H9 (cell line): Measurements from ENCODE around the gene RNF181. TPM values are rescaled to one million over a fixed set of nuclear protein-coding genes. Genes with fewer than 3 reads are reported as not detected.

Experiments used
- DNase-seq: peaks from one replicate; pipeline ENCODE4 v3.0.0-alpha.2; 2017
- H2AFZ ChIP-seq: one replicate; pipeline ENCODE4 v1.6.1; 2013; ENCODE audit warnings: mild to moderate bottlenecking, low read length, control low read depth, moderate library complexity
- H2AK5ac ChIP-seq: 2 replicates; pipeline ENCODE4 v1.6.1; 2013; ENCODE audit warnings: low read length, control low read depth, mixed read lengths; ENCODE audit not compliant: insufficient read length
- H2BK120ac ChIP-seq: one replicate; pipeline ENCODE4 v1.6.1; 2013; ENCODE audit warnings: low read depth, mild to moderate bottlenecking, low read length, control low read depth, inconsistent platforms; ENCODE audit not compliant: poor library complexity, severe bottlenecking
- H2BK12ac ChIP-seq: 2 replicates; pipeline ENCODE4 v1.6.1; 2013; ENCODE audit warnings: low read length, control low read depth, mixed read lengths, low read depth; ENCODE audit not compliant: insufficient read length
- H2BK15ac ChIP-seq: 2 replicates; pipeline ENCODE4 v1.6.1; 2013; ENCODE audit warnings: low read depth, low read length, control low read depth
- H2BK20ac ChIP-seq: one replicate; pipeline ENCODE4 v1.6.1; 2013; ENCODE audit warnings: low read depth, mild to moderate bottlenecking, low read length, control low read depth, inconsistent platforms; ENCODE audit not compliant: poor library complexity, severe bottlenecking
- H2BK5ac ChIP-seq: 2 replicates; pipeline ENCODE4 v1.6.1; 2013; ENCODE audit warnings: low read length, control low read depth, mixed read lengths; ENCODE audit not compliant: insufficient read length
- H3K14ac ChIP-seq: 2 replicates; pipeline ENCODE4 v1.6.1; 2013; ENCODE audit warnings: low read length, control low read depth; ENCODE audit not compliant: insufficient read depth
- H3K18ac ChIP-seq: 2 replicates; pipeline ENCODE4 v1.6.1; 2013; ENCODE audit warnings: low read depth, mild to moderate bottlenecking, mixed read lengths, low read length, control low read depth; ENCODE audit not compliant: insufficient read length
- H3K23ac ChIP-seq: 2 replicates; pipeline ENCODE4 v1.6.1; 2013; ENCODE audit warnings: low read length, control low read depth, mixed read lengths, low read depth; ENCODE audit not compliant: insufficient read length
- H3K23me2 ChIP-seq: 2 replicates; pipeline ENCODE4 v1.6.1; 2013; ENCODE audit warnings: low read depth, mild to moderate bottlenecking, mixed read lengths, low read length, control low read depth; ENCODE audit not compliant: insufficient read length, poor library complexity, severe bottlenecking
- H3K27ac ChIP-seq: 2 replicates; pipeline ENCODE4 v1.5.1; 2013; ENCODE audit warnings: low read length, control low read depth, mixed read lengths, low read depth; ENCODE audit not compliant: insufficient read length
- H3K27me3 ChIP-seq: 2 replicates; pipeline ENCODE4 v1.6.1; 2013; ENCODE audit warnings: low read length, control low read depth, inconsistent platforms; ENCODE audit not compliant: insufficient read depth
- H3K4ac ChIP-seq: 2 replicates; pipeline ENCODE4 v1.6.1; 2013; ENCODE audit warnings: low read depth, mild to moderate bottlenecking, control low read depth, inconsistent platforms, low read length, moderate library complexity
- H3K4me1 ChIP-seq: 2 replicates; pipeline ENCODE4 v1.6.1; 2013; ENCODE audit warnings: low read length, control low read depth, inconsistent platforms; ENCODE audit not compliant: insufficient read depth
- H3K4me2 ChIP-seq: 2 replicates; pipeline ENCODE4 v1.6.1; 2013; ENCODE audit warnings: low read length, control low read depth, mixed read lengths; ENCODE audit not compliant: insufficient read length, insufficient read depth
- H3K56ac ChIP-seq: 2 replicates; pipeline ENCODE4 v1.6.1; 2013; ENCODE audit warnings: low read depth, mild to moderate bottlenecking, mixed read lengths, low read length, control low read depth; ENCODE audit not compliant: insufficient read length
- H3K79me1 ChIP-seq: 2 replicates; pipeline ENCODE4 v1.6.1; 2013; ENCODE audit warnings: low read depth, mild to moderate bottlenecking, moderate library complexity, low read length, control low read depth, inconsistent platforms; ENCODE audit not compliant: insufficient read depth, poor library complexity, severe bottlenecking
- H3K79me2 ChIP-seq: 2 replicates; pipeline ENCODE4 v1.6.1; 2013; ENCODE audit warnings: low read length, control low read depth, inconsistent platforms; ENCODE audit not compliant: insufficient read depth
- H3K9ac ChIP-seq: 2 replicates; pipeline ENCODE4 v1.6.1; 2013; ENCODE audit warnings: low read length, control low read depth, mixed read lengths; ENCODE audit not compliant: insufficient read length; ENCODE audit errors: extremely low read depth
- H3K9me3 ChIP-seq: one replicate; pipeline ENCODE4 v1.6.1; 2013; ENCODE audit warnings: low read depth, low read length, inconsistent platforms; ENCODE audit not compliant: control insufficient read depth
- H3T11ph ChIP-seq: one replicate; pipeline ENCODE4 v1.6.1; 2013; ENCODE audit warnings: mild to moderate bottlenecking, low read length, control low read depth, inconsistent platforms
- H4K20me1 ChIP-seq: one replicate; pipeline ENCODE4 v1.6.1; 2013; ENCODE audit not compliant: control insufficient read depth, insufficient read length, insufficient read depth
- H4K5ac ChIP-seq: 2 replicates; pipeline ENCODE4 v1.6.1; 2013; ENCODE audit warnings: low read depth, mild to moderate bottlenecking, mixed read lengths, low read length, control low read depth; ENCODE audit not compliant: insufficient read length
- H4K8ac ChIP-seq: replicated peaks from 2 replicates; pipeline ENCODE4 v1.6.1; 2013; ENCODE audit warnings: low read length, control low read depth, mixed read lengths, low read depth; ENCODE audit not compliant: insufficient read length
- H4K91ac ChIP-seq: 2 replicates; pipeline ENCODE4 v1.6.1; 2013; ENCODE audit warnings: low read depth, mild to moderate bottlenecking, moderate library complexity, mixed read lengths, low read length, control low read depth; ENCODE audit not compliant: insufficient read length
- H3K27ac Mint-ChIP-seq, 3 experiments: 2 replicates in 2 of 3; 3 replicates in 1 of 3; pipeline ENCODE4 v1.8.0; 2020 to 2021; ENCODE audit warnings: mixed read lengths in 3 of 3, mild to moderate bottlenecking in 1 of 3, moderate library complexity in 1 of 3
- H3K27me3 Mint-ChIP-seq: 2 replicates; pipeline ENCODE4 v1.8.0; 2021; ENCODE audit warnings: low read depth, mild to moderate bottlenecking, moderate library complexity, mixed read lengths
- H3K36me3 Mint-ChIP-seq, 3 experiments: 2 replicates in 2 of 3; 3 replicates in 1 of 3; pipeline ENCODE4 v1.8.0; 2020 to 2021; ENCODE audit warnings: low read depth in 3 of 3, mixed read lengths in 3 of 3; ENCODE audit not compliant: insufficient read depth in 1 of 3
- H3K4me1 Mint-ChIP-seq, 2 experiments: 2 replicates each; pipeline ENCODE4 v1.8.0; 2020; ENCODE audit warnings: mixed read lengths in 2 of 2
- H3K4me3 Mint-ChIP-seq, 2 experiments: 2 replicates in 1 of 2; 3 replicates in 1 of 2; pipeline ENCODE4 v1.8.0; 2020 to 2021; ENCODE audit warnings: mild to moderate bottlenecking in 2 of 2, mixed read lengths in 2 of 2, moderate library complexity in 1 of 2
- H3K9me3 Mint-ChIP-seq, 2 experiments: 2 replicates in 1 of 2; 3 replicates in 1 of 2; pipeline ENCODE4 v1.8.0; 2020; ENCODE audit warnings: mild to moderate bottlenecking in 2 of 2, mixed read lengths in 2 of 2, moderate library complexity in 1 of 2
- CTCF ChIP-seq: fragments of 200-600 bp; sonication (generic); conservative IDR thresholded peaks from 3 replicates; pipeline ENCODE4 v1.8.0; 2021; ENCODE audit warnings: antibody characterized with exemption, mild to moderate bottlenecking
- WGBS: extraction: QIAGEN DNeasy Blood & Tissue Kit; methylation state at CpG from one replicate; pipeline ENCODE4 v1.1.7; 2013; ENCODE audit warnings: missing lambda C conversion rate, low lambda C conversion rate, mixed read lengths; ENCODE audit not compliant: insufficient read length; ENCODE audit errors: extremely low coverage; 5-methylcytosine and 5-hydroxymethylcytosine counted together
- total RNA-seq: library from RNA; stranded (reverse); gene quantifications from 2 replicates; pipeline ENCODE4 v1.2.1, GENCODE V29; 2021

The RNF181 gene
- total RNA-seq, 1 experiment from 2014 or later = 122 TPM

- Mint-ChIP-seq H3K27ac (no peak overlapping the region), H3K9me3 (no peaks in the 10 kb centered on the region), H3K4me1 (peaks cover 5 to 9% of the 10 kb centered on the region in 2 experiments; a peak in 3 of 4 replicates), H3K36me3 (peaks cover 27 to 53% (median 39%) of the 10 kb centered on the region in 3 experiments; a peak in 6 of 7 replicates), H3K27me3 (no peaks in the 10 kb centered on the region), H3K4me3 (no peak overlapping the region)
- Histone ChIP-seq H2BK12ac (no peak overlapping the region), H3K56ac (no peak overlapping the region), H2BK15ac (no peak overlapping the region), H4K5ac (no peak overlapping the region), H2BK5ac (no peak overlapping the region), H4K91ac (no peak overlapping the region), H3K4ac (no peak overlapping the region), H3K27me3 (no peaks in the 10 kb centered on the region), H3K79me1 (peaks cover 18% of the 10 kb centered on the region), H3K23me2 (no peaks in the 10 kb centered on the region), H3K4me2 (no peak overlapping the region), H3K18ac (no peak overlapping the region), H2BK120ac (no peak overlapping the region), H3K79me2 (peaks cover 13% of the 10 kb centered on the region; the same call in 1 of the 2 replicates), H2AFZ (no peak overlapping the region), H3K9me3 (no peaks in the 10 kb centered on the region), H3K27ac (no peak overlapping the region), H3K4me1 (no peaks in the 10 kb centered on the region; the same call in 1 of the 2 replicates), H3K14ac (no peak overlapping the region), H2AK5ac (no peak overlapping the region), H4K8ac (no peak overlapping the region), H4K20me1 (no peaks in the 10 kb centered on the region), H3K23ac (no peak overlapping the region), H3K9ac (no peak overlapping the region), H2BK20ac (no peak overlapping the region), H3T11ph (no peak overlapping the region)
- WGBS = no CpG with 5 or more reads among the region's 6 CpGs
- TF ChIP-seq CTCF = no peak
- no peak for DNase-seq
Observed at GRCh38 chr2:85619617-85620016, 24.1 kb downstream of the RNF181 start.
